Epidermal melanocyte (primary cell): ENCODE results near the gene DDX25.

Experiments used
- DNase-seq: peaks from one replicate; pipeline ENCODE4 v3.0.0; 2011; ENCODE audit warnings: low spot score; ENCODE audit not compliant: insufficient read length

The DDX25 gene

GRCh38 chr11:125974284-125974683, 70.0 kb downstream of the DDX25 start:
- no peak for DNase-seq

- no peak for DNase-seq
Observed at GRCh38 chr11:125975634-125976033, 71.3 kb downstream of the DDX25 start.

- no peak for DNase-seq
Observed at GRCh38 chr11:125976156-125976555, 71.8 kb downstream of the DDX25 start.

- no peak for DNase-seq
Observed at GRCh38 chr11:125977333-125977732, 73.0 kb downstream of the DDX25 start.

- no peak for DNase-seq
Observed at GRCh38 chr11:125978181-125978716, 73.9 kb downstream of the DDX25 start.
